ENCODE data around the gene LRMDA. TPM values are rescaled to one million over a fixed set of nuclear protein-coding genes. Genes with fewer than 3 reads are reported as not detected.

Gene LRMDA
- total and polyA plus RNA-seq, 2 donors (not counting 1 experiment from before 2014, with no cell fraction given) = 0.12 TPM; not detected in 1

DNA sequence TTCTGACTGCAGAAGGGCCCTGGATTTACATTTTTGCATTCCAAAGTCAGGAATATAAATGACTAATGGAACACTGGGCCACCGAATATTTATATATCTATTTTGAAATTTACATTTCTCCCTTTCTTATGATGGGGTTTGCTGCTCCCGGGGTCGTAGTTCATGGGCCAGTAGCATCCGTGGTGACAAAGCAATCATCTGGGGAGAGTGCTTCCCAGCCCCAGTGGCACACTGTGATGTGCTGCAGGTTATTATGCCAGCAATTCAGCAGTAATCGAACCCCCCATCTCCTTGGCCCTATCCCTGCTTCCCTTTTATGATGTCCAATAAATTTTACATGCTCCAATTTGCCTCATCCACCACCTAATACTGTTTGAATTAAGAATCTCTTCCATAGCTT is 837.5 kb downstream of the LRMDA start:
- H3K36me3 ChIP-seq (replicated peaks in 1 of 2; ENCODE audit: control extremely low read depth in 1 of 2, control insufficient read depth in 1 of 2, extremely low read depth in 1 of 2, insufficient read depth in 2 of 2, low read length in 1 of 2) = no peaks in the 10 kb centered on the region
- no peak overlapping the region for H3K9ac ChIP-seq (ENCODE audit: low read length)
- no peak for ATAC-seq (ENCODE audit: low read depth)
- Mint-ChIP-seq H3K27ac (no peak overlapping the region), H3K4me1 (no peaks in the 10 kb centered on the region), H3K9me3 (ENCODE audit: insufficient read depth) (peaks cover 5% of the 10 kb centered on the region), H3K27me3 (no peaks in the 10 kb centered on the region), H3K4me3 (no peak overlapping the region)
- H3K27me3 ChIP-seq (replicated peaks in 1 of 4; ENCODE audit: control extremely low read depth in 1 of 4, control insufficient read depth in 3 of 4, insufficient read depth in 4 of 4, low read length in 3 of 4) = no peaks in the 10 kb centered on the region
- ChIA-PET CTCF (no interaction called here), POLR2A (no interaction called here)
- H3K79me2 ChIP-seq (ENCODE audit: control insufficient read depth, insufficient read depth, low read length) = no peaks in the 10 kb centered on the region
- H3K4me3 ChIP-seq (ENCODE audit: control extremely low read depth in 1 of 5, extremely low read depth in 1 of 5, insufficient read depth in 1 of 5, low read depth in 2 of 5, low read length in 4 of 5) = no peak overlapping the region
- no peak for DNase-seq
- WGBS (ENCODE audit: insufficient coverage) = 100% methylated on average over 1 of the region's 5 CpGs
- no peaks in the 10 kb centered on the region for H4K20me1 ChIP-seq (ENCODE audit: control insufficient read depth, insufficient read depth, low read length, poor library complexity, severe bottlenecking)
- TF ChIP-seq EZH2 (IDR thresholded peaks at IDR 0.05; ENCODE audit: borderline replicate concordance, insufficient read depth, low read depth, low read length, poor library complexity, severe bottlenecking) = no peak
- TF ChIP-seq, protein P1, sequence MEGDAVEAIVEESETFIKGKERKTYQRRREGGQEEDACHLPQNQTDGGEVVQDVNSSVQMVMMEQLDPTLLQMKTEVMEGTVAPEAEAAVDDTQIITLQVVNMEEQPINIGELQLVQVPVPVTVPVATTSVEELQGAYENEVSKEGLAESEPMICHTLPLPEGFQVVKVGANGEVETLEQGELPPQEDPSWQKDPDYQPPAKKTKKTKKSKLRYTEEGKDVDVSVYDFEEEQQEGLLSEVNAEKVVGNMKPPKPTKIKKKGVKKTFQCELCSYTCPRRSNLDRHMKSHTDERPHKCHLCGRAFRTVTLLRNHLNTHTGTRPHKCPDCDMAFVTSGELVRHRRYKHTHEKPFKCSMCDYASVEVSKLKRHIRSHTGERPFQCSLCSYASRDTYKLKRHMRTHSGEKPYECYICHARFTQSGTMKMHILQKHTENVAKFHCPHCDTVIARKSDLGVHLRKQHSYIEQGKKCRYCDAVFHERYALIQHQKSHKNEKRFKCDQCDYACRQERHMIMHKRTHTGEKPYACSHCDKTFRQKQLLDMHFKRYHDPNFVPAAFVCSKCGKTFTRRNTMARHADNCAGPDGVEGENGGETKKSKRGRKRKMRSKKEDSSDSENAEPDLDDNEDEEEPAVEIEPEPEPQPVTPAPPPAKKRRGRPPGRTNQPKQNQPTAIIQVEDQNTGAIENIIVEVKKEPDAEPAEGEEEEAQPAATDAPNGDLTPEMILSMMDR (IDR thresholded peaks at IDR 0.05) = no peak
- no peaks in the 10 kb centered on the region for H3K4me1 ChIP-seq (ENCODE audit: control insufficient read depth in 2 of 2, insufficient read depth in 2 of 2, low read length in 2 of 2)
- H3K27ac ChIP-seq (ENCODE audit: low read length in 2 of 2) = no peak overlapping the region
- intact Hi-C loops (cut with micrococcal nuclease) = no loop called here
- H3K9me3 ChIP-seq (ENCODE audit: control extremely low read depth in 1 of 3, control insufficient read depth in 2 of 3, insufficient read depth in 1 of 3, low read length in 2 of 3) = peaks cover 0 to 1% (median 0%) of the 10 kb centered on the region in 3 donors
- H2AFZ ChIP-seq (ENCODE audit: insufficient read depth, low read depth, low read length, poor library complexity, severe bottlenecking) = no peak overlapping the region
- H3K4me2 ChIP-seq (replicated peaks; ENCODE audit: low read depth, low read length, poor library complexity, severe bottlenecking) = no peak overlapping the region

DNA sequence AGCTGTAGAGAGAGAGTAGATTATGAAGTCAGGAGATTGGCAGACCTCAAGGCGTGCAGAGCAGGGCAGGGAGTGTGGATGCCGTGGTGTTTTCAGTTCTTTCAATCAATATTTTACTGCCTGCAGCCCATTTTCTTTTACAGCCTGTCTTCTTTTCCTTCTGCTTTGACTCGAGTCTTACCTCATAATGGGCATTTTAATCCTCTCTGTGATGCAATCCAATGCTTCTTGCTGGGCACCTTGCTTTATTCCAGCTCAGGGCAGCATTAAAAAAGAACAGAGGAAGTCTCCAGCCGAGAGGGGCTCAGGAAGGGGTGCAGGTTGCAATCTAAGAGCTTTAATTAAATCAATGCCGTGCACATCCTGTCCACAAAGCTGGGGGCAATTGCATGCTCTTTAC is 839.0 kb downstream of the LRMDA start:
- peaks cover 0 to 3% (median 1%) of the 10 kb centered on the region in 3 donors for H3K9me3 ChIP-seq (ENCODE audit: control extremely low read depth in 1 of 3, control insufficient read depth in 2 of 3, insufficient read depth in 1 of 3, low read length in 2 of 3)
- CTCF ChIA-PET = no interaction called here
- H3K27ac Mint-ChIP-seq = no peak overlapping the region

More for the DNA sequence above, 839.0 kb downstream of the LRMDA start:
- WGBS (ENCODE audit: insufficient coverage) = 68% methylated on average over 3 of the region's 5 CpGs
- Histone ChIP-seq H3K9ac (ENCODE audit: low read length) (no peak overlapping the region), H3K27me3 (replicated peaks in 1 of 4; ENCODE audit: control extremely low read depth in 1 of 4, control insufficient read depth in 3 of 4, insufficient read depth in 4 of 4, low read length in 3 of 4) (no peaks in the 10 kb centered on the region), H3K79me2 (ENCODE audit: control insufficient read depth, insufficient read depth, low read length) (no peaks in the 10 kb centered on the region), H4K20me1 (ENCODE audit: control insufficient read depth, insufficient read depth, low read length, poor library complexity, severe bottlenecking) (no peaks in the 10 kb centered on the region), H3K36me3 (replicated peaks in 1 of 2; ENCODE audit: control extremely low read depth in 1 of 2, control insufficient read depth in 1 of 2, extremely low read depth in 1 of 2, insufficient read depth in 2 of 2, low read length in 1 of 2) (no peaks in the 10 kb centered on the region), H2AFZ (ENCODE audit: insufficient read depth, low read depth, low read length, poor library complexity, severe bottlenecking) (no peak overlapping the region), H3K4me3 (ENCODE audit: control extremely low read depth in 1 of 5, extremely low read depth in 1 of 5, insufficient read depth in 1 of 5, low read depth in 2 of 5, low read length in 4 of 5) (no peak overlapping the region), H3K4me2 (replicated peaks; ENCODE audit: low read depth, low read length, poor library complexity, severe bottlenecking) (no peak overlapping the region), H3K27ac (ENCODE audit: low read length in 2 of 2) (no peak overlapping the region), H3K4me1 (ENCODE audit: control insufficient read depth in 2 of 2, insufficient read depth in 2 of 2, low read length in 2 of 2) (no peaks in the 10 kb centered on the region)
- ATAC-seq (ENCODE audit: low read depth) = no peak
- H3K9me3 Mint-ChIP-seq (ENCODE audit: insufficient read depth) = peaks cover 13% of the 10 kb centered on the region
- no peaks in the 10 kb centered on the region for H3K27me3 Mint-ChIP-seq
- H3K4me3 Mint-ChIP-seq = no peak overlapping the region
- TF ChIP-seq, protein P1 (IDR thresholded peaks at IDR 0.05) = no peak
- no peak for TF ChIP-seq EZH2 (IDR thresholded peaks at IDR 0.05; ENCODE audit: borderline replicate concordance, insufficient read depth, low read depth, low read length, poor library complexity, severe bottlenecking)
- no peak for DNase-seq
- H3K4me1 Mint-ChIP-seq = no peaks in the 10 kb centered on the region
- intact Hi-C loops (cut with micrococcal nuclease) = no loop called here
- POLR2A ChIA-PET = no interaction called here
